Kidney glomerular epithelial cell (primary cell): Measurements from ENCODE around the gene MLXIP.

Source experiments
- DNase-seq: peaks from one replicate; lab custom pipeline; 2025; lab: John Stamatoyannopoulos, UW

Gene MLXIP

DNA sequence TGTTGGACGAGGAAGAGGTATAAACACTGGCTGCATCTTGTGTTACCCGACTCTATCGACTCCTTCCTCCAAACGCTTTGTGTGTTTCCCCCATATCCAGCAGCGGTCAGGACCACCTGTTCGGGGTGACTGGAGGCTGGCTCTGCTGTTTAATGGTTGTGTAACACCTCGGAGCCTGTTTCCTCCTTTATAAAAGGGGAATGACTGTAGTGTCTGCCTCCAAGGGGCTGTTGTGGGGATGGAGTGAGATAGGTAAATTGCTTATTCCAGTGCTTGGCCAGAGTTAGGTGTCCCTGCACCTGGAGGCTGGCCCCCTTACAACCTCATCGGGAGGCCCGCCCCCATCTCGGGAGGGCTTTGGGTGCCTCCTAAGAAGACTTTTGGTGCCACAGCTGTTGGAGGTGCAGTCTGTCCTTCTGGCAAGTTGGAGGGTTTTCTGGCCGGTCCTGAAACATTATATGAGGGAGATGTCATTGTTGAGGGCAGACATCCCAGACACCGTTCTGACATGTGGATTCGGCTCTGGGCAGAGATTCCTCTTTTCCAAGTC, 1.1 kb downstream of the MLXIP start:
- no peak for DNase-seq

- peak; percentile 85 for DNase-seq
These were observed 1.9 kb downstream of the MLXIP start for GRCh38 chr12:122080149-122081082.

- DNase-seq = peak; percentile 36
These were observed 2.6 kb downstream of the MLXIP start for GRCh38 chr12:122081083-122081696.

- no peak for DNase-seq
These were observed 3.2 kb downstream of the MLXIP start for GRCh38 chr12:122081697-122082221.

DNA sequence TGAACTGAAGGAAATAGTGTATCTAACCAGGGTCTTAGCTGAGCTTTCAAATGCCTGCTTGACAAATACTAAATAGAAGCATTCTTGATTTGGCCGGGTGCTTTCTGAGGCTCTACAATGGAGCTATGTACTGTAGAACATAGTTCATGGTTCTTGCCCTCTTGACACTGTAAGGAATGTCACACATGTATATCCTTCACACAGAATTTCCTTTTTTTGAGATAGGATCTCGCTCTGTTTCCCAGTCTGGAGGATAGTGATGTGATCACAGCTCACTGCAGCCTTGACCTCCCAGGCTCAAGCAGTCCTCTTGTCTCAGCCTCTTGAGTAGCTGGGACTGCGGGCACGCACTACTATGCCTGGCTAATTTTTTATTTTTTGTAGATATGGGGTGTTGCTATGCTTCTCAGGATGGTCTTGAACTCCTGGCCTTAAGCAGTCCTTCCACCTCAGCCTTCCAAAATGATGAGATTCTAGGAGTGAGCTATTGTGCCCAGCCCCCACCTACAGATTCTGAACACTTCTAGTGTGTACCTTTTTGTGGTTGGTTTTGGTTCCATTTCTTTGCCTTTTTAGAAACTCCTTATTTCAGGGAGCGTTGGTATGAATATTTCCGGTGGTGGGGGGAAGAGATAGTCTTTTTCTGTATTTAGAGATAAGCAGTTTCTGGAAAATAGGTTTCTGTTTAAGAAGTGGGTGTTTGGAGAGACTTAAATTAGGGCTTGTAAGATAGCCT, 4.2 kb downstream of the MLXIP start:
- no peak for DNase-seq

DNA sequence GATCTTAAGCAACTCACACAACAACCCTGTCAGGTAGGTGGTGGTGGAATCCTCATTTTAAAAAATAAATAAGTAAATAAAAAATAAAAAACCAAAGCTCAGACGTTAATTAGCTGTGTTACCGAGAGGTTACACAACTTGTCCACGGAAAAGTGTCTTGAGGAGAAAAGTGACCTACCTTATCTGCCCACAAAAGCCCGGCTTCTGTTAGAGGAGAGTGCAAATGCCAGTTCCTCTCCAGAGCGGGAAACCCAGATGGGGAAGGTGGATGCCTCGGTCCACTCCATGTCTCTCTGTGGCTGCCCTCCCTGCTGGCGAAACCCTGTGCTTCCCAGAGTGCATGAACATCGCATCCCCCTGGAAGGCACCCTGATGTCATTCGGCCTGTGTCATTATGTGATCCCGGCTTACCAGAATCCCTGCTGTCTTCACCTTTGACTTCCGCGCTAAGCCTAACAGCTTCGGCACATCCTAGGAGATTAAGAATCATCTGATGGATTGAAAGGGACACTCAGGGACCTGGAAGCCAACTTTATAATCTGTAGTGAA, 6.4 kb downstream of the MLXIP start:
- DNase-seq = no peak

GRCh38 chr12:122085591-122085990, 7.0 kb downstream of the MLXIP start:
- DNase-seq = no peak

DNA sequence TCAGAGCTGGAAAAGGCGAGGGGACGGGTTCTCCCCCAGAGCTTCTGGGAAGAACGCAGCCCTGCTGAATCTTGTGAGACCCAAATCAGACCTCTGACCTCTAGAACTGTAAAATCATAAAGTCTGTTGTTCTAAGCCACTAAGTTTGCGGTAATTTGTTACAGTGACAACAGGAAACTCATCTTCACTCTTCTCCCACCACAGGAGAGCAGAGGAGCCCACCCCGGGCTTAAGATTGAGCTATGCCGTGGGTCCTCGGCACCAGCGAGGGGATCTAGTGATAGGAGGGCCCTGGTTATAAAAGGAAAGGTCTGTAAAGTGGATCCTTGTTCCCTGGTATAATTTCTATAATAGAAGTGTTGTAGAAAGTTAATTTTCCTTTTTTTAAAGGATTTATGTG, 7.6 kb downstream of the MLXIP start:
- DNase-seq = no peak

DNA sequence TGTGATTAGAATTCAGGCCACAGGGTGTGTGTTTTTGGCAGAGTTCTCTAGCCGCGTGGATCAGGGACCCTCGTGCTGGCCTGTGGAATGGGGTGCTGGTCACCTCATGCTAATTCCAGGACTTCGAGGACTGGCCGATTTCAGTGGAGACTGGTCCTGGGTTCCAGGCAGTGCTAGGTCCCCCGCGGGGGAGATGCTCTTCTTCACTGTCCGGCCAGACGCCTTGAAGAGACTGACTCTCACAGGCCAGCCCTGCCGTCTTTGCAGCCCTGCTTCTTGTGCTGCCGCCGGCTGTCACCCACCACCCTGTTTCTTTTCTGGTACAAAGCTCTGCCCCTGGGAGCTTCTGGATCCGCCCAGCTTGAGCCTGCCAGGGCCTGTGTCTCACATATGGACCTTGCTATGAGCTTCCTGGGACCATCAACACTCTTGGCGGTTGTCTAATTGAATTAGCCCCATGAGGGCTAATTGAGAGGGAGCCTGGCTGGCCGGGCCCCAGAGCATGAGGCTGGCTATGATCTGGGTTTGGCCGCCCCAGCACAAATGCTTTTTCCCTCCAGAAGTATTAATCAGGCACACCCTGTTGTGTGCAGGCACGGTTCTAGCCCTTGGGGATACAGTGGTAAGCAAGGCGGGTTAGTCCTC, 8.2 kb downstream of the MLXIP start:
- no peak for DNase-seq

- DNase-seq = no peak
These were observed 9.0 kb downstream of the MLXIP start for GRCh38 chr12:122087431-122088178.

- no peak for DNase-seq
These were observed 9.7 kb downstream of the MLXIP start for GRCh38 chr12:122088179-122088810.

- no peak for DNase-seq
These were observed 10.5 kb downstream of the MLXIP start for GRCh38 chr12:122089077-122089476.

DNA sequence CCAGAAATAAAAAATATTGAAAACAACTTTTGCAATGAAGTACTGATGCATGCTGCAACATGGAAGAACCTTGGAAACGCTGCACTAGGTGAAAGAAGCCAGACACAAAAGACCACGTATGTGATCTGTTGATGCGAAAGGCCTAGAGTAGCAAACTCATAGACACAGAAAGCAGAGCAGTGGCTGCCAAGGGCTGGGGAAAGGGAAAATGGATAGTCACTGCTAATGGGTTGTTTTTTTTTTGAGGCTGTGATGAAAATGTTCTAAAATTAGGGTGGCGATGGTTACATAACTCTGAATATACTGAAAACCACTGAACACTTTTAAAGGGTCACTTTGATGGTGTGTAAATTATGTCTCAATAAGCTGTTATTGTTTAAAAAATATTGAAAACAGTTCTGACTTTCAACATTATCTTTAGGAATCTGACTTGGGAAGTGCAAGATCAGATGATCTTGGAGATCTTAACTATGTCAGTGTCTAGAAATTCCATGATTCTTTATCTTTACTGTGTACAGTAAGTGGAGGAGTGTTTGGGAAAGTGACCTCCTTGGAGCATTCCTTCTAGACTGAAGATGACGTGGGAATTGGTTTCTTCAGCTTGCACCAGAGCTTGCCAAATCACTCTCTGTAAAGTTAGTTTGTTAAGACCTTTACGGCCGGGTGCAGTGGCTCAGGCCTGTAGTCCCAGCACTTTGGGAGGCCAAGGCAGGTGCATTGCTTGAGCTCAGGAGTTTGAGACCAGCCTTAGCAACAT, 12.4 kb downstream of the MLXIP start:
- peak; percentile 91 for DNase-seq

GRCh38 chr12:122093098-122093883, 14.7 kb downstream of the MLXIP start:
- DNase-seq = no peak

- DNase-seq = no peak
These were observed 15.7 kb downstream of the MLXIP start for GRCh38 chr12:122094137-122094734.

- no peak for DNase-seq
These were observed 16.4 kb downstream of the MLXIP start for GRCh38 chr12:122094735-122095631.

DNA sequence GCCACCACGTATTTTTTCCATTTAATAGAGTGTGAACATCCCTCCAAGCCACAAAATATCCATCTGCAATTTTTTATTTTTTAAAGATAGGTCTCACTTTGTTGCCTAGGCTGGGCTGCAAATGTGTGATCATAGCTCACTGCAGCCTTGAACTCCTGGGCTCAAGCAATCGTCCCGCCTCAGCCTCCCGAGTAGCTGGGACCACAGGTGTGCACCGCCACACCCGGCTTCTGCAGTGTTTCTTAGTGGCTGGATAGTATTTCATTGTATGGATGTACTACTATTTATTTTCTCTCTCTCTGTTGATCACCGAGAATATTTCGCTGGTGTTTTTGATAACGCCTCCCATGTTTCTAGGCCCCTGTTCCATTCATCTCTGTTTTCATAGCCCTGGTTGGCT, 17.5 kb downstream of the MLXIP start:
- no peak for DNase-seq
